PFSK-1 (cell line): ENCODE data around the gene ZSCAN18. TPM values are rescaled to one million over a fixed set of nuclear protein-coding genes. Genes with fewer than 3 reads are reported as not detected.

Experiments used
- FOXP2 ChIP-seq: optimal IDR thresholded peaks from 2 replicates; pipeline ENCODE3; 2011; ENCODE audit warnings: borderline replicate concordance, control low read depth, inconsistent platforms; ENCODE audit not compliant: insufficient read depth; ENCODE audit errors: extremely low read length, extremely low read depth
- POLR2AphosphoS5 ChIP-seq: IDR thresholded peaks from 2 replicates; pipeline ENCODE4 v1.6.1; 2012; ENCODE audit warnings: low read depth, mild to moderate bottlenecking, control low read depth, low read length, moderate library complexity
- SIN3A ChIP-seq: IDR thresholded peaks from 2 replicates; pipeline ENCODE4 v1.6.1; 2012; ENCODE audit warnings: mild to moderate bottlenecking, low read length, moderate library complexity, borderline replicate concordance; ENCODE audit not compliant: insufficient read depth
- TAF1 ChIP-seq: IDR thresholded peaks from 2 replicates; pipeline ENCODE4 v1.6.1; 2012; ENCODE audit warnings: low read length, control low read depth, borderline replicate concordance; ENCODE audit not compliant: insufficient read depth
- polyA plus RNA-seq: library from polyadenylated mRNA; unstranded; fragments of >200 nt; gene quantifications from one replicate; pipeline ENCODE4 v1.2.1, GENCODE V29; 2012; ENCODE audit warnings: low read depth, missing spikeins; ENCODE audit not compliant: insufficient read length
- TF ChIP-seq, protein P1 (sequence below), 2 experiments: IDR thresholded peaks; 2 replicates each; pipeline versions ENCODE4 v1.6.1 to v1.8.0; 2011 to 2012; ENCODE audit warnings: low read depth in 2 of 2, low read length in 2 of 2, control low read depth in 1 of 2, inconsistent platforms in 1 of 2, mild to moderate bottlenecking in 1 of 2, moderate library complexity in 1 of 2; ENCODE audit not compliant: insufficient read depth in 1 of 2

The ZSCAN18 gene, protein sequence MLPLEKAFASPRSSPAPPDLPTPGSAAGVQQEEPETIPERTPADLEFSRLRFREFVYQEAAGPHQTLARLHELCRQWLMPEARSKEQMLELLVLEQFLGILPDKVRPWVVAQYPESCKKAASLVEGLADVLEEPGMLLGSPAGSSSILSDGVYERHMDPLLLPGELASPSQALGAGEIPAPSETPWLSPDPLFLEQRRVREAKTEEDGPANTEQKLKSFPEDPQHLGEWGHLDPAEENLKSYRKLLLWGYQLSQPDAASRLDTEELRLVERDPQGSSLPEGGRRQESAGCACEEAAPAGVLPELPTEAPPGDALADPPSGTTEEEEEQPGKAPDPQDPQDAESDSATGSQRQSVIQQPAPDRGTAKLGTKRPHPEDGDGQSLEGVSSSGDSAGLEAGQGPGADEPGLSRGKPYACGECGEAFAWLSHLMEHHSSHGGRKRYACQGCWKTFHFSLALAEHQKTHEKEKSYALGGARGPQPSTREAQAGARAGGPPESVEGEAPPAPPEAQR
- 12.0 TPM for polyA plus RNA-seq

DNA sequence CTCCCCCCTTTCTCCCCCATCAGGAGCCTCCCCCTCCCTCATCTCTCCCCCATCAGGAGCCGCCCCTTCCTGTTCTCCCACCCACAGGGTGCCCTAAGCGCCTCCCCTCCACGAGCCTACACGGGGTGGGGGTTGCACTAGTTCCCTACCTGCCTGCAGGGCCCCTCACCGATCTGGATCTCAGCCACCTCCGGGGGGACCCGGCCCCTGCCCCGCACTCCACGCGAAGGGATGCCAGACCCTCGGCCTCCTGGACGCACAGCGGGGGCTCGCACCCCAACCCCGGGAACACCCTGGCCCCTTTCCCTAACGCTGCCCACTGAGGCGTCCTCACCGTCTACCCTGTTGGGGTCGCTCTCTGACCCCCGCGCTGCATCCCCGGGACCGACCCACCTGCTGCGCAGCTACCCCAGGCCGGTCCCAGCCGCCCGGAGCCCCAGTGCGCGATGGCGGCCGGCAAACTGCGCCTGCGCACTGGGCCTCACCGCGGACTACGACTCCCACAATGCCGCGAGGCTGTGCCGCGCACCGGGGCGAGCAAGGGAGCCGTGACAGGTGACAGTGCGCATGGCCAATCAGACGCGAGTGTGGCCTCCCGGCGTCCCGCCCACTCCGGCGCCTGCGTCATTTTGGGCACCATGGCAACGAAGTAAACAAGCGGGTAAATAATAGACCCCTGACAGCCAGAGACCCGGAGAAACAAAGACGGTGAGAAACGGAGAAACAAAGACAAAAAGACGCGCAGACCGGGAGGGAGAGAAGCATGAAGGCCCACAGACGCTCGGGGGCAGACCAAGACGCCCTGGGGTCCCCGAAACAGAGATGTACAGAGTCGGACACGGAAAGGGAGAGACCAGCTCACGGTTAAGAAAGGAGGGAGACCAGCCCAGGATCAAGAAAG is at the start of gene ZSCAN18:
TSS of gene ZSCAN18 (minus strand) at position 451 of the 901 bp plus-strand sequence. CDS start 7,964 bp downstream, outside the sequence.
- no peak for TF ChIP-seq POLR2AphosphoS5
- TF ChIP-seq FOXP2, result peak; percentile 99
- TF ChIP-seq SIN3A, result no peak

DNA sequence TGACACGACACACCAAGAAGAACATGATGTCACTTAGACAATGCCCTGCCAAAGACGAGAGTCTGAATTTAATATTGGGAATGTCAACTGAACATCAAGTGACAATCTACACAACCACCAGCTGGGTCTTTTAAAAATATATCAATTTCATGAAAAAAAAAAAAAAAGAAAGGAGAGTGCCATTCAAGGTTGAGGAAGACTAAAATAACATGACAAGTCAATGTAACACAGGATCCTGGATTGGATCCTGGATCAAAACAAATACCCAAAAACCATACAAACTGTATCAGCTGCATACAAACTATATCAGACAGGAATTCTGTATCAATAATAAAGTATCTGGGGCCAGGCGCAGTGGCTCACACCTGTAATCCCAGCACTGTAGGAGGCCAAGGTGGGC is 47.8 kb upstream of the ZSCAN18 start:
- TF ChIP-seq SIN3A (no peak), POLR2AphosphoS5 (no peak), TAF1 (no peak), FOXP2 (no peak)
- TF ChIP-seq, protein P1, sequence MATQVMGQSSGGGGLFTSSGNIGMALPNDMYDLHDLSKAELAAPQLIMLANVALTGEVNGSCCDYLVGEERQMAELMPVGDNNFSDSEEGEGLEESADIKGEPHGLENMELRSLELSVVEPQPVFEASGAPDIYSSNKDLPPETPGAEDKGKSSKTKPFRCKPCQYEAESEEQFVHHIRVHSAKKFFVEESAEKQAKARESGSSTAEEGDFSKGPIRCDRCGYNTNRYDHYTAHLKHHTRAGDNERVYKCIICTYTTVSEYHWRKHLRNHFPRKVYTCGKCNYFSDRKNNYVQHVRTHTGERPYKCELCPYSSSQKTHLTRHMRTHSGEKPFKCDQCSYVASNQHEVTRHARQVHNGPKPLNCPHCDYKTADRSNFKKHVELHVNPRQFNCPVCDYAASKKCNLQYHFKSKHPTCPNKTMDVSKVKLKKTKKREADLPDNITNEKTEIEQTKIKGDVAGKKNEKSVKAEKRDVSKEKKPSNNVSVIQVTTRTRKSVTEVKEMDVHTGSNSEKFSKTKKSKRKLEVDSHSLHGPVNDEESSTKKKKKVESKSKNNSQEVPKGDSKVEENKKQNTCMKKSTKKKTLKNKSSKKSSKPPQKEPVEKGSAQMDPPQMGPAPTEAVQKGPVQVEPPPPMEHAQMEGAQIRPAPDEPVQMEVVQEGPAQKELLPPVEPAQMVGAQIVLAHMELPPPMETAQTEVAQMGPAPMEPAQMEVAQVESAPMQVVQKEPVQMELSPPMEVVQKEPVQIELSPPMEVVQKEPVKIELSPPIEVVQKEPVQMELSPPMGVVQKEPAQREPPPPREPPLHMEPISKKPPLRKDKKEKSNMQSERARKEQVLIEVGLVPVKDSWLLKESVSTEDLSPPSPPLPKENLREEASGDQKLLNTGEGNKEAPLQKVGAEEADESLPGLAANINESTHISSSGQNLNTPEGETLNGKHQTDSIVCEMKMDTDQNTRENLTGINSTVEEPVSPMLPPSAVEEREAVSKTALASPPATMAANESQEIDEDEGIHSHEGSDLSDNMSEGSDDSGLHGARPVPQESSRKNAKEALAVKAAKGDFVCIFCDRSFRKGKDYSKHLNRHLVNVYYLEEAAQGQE (IDR thresholded peaks at IDR 0.05; ENCODE audit: insufficient read depth in 1 of 2, low read depth in 2 of 2, low read length in 2 of 2), result no peak

DNA sequence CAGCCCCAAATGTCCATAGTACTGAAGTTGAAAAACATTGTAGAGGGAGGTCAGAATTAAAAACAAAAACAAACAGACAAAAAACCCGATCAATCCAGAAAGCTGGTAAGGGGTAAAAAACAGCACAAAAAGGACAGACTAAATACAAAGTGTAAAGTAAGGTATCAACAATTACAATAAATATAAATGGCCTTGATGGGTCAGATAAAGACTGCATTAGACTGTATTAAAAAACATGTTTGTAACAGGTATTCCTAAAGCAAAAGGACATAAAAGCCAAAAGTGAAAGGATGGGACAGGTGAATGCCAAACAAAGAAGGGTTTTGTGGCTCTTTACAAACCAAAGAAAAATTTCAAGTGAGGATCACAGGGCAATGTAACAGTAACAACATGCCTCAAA is 36.2 kb upstream of the ZSCAN18 start:
- TF ChIP-seq SIN3A (no peak), TAF1 (no peak), FOXP2 (no peak), POLR2AphosphoS5 (no peak)
- TF ChIP-seq, protein P1 (IDR thresholded peaks at IDR 0.05; ENCODE audit: insufficient read depth in 1 of 2, low read depth in 2 of 2, low read length in 2 of 2), result no peak

DNA sequence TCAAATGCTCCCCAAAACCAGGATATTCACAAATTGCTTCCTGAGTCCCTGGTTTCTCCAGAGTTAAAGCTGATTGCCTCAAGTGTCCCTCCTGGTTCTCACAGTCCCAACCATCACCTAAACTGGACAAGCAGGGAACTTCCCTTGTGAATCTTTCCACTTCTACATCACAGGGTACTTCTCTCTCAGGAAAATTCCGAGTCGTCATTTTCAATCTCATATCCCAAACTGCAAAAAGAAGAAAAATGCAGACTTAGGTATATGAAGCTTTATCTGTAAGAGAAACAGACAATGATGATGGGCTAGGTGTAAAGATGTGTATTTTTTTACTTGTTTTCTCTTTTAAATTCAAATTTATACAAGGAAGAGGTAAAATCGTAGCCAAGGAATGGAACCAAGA is 31.3 kb upstream of the ZSCAN18 start:
- TF ChIP-seq POLR2AphosphoS5 (no peak), TAF1 (no peak), SIN3A (no peak), FOXP2 (no peak)
- TF ChIP-seq, protein P1 (IDR thresholded peaks at IDR 0.05; ENCODE audit: insufficient read depth in 1 of 2, low read depth in 2 of 2, low read length in 2 of 2), result no peak

DNA sequence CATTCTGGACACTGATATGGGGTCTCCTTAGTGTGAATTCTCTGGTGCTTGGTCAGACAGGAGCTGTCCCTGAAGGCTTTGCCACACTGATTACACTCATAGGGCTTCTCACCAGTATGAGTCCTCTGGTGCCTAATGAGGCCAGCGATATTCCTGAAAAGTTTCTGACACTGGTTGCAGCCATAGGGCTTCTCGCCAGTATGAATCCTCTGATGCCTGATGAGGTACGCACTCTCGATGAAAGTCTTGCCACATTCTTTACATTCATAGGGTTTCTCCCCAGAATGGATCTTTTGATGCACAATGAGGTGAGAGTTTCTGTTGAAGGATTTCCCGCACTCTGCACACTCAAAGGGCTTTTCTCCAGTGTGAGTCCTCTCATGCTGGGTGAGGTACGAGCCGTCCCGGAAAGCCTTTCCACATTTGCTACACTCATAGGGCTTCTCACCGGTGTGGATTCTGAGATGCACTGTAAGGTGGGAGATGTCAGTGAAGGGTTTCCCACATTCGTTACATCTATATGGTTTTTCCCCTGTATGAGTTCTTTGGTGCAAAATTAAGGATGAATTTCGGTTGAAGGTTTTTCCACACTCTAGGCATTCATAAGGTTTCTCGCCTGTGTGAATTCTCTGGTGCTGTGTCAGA is 30.1 kb upstream of the ZSCAN18 start:
- TF ChIP-seq FOXP2 (no peak), POLR2AphosphoS5 (no peak), TAF1 (no peak), SIN3A (no peak)
- TF ChIP-seq, protein P1 (IDR thresholded peaks at IDR 0.05; ENCODE audit: insufficient read depth in 1 of 2, low read depth in 2 of 2, low read length in 2 of 2), result no peak
